HL-60/S4 treated with retinoic acid at 250 ng/mL for 4 days and 3 days (cell line): Measurements from ENCODE around the gene FARP1.

Source experiments
- in situ Hi-C: fragments of 300-500 bp; cut with MboI; formaldehyde crosslinking; loops from 2 replicates; pipeline ENCODE4 v1.7.0; 2022; ENCODE audit warnings: low sequenced_read_pairs

FARP1 gene

GRCh38 chr13:98435376-98435775 lies 292.5 kb downstream of the FARP1 start:
- in situ Hi-C loops, result no loop called here

- in situ Hi-C loops, result no loop called here
Observed at GRCh38 chr13:98436233-98436910, 293.5 kb downstream of the FARP1 start.

GRCh38 chr13:98438246-98439125 lies 295.6 kb downstream of the FARP1 start:
- in situ Hi-C loops, result no loop called here

DNA sequence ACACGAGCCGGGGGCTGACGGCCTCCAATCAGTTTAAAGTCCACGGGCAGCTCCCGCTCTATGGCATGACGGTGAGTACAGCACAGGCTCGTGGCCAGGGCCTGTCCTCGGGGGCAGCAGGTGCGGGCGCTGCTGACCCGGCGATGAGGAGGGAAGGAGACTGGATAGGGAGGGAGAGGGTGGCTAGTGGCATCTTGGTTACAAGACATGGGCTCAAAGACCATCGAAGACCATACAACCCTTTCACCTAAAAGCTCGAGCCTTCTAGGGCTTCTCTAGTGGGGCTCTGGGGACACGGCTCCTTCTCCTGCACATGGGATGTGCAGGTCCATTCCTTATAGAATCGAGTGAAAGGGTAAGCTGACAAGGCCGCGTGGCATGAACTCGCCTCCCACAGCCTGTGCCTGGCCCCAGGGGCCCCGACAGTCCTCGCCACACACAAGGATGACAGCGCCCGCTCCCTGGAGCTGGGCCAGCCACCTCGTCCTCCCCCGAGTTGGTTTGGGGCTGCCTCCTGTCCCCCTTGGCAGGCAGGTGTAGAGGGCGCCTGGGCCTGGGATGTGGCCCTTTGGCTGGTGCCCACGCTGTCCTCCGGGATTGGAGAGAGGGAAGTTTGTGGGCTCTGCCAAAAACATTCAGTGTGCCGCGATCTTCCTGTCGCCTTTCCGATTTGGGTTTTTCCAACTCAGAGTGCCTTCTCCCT lies 296.4 kb downstream of the FARP1 start:
- in situ Hi-C loops, result no loop called here

- in situ Hi-C loops, result no loop called here
Observed at GRCh38 chr13:98439896-98440295, 297.0 kb downstream of the FARP1 start.

DNA sequence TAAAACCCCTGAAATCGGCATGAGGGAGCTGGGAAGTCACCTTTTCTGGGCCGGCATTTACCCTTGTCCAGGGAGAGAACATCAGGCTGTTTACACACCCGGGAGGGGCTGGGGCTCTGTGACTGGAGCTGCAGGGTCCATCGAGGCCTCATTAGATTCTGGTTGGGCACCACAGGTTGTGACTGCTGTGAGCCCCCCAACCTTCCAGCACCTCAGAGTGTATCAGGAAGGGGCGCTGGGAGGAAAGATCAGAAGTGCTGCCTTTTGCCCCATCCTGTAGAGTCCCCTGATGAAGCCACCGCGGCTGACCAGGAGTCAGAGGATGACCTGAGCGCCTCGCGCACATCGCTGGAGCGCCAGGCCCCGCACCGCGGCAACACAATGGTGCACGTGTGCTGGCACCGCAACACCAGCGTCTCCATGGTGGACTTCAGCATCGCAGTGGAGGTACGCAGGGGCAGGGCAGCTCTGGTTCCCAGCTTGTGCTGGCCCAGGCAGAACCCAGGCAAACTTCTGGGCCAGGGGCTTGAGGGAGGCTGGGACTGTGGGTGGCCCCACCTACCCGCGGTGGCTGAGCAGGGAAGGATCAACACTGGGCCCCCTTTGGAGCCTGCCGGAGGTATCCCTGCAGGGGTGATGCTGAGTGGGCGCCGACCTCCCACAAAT lies 297.6 kb downstream of the FARP1 start:
- in situ Hi-C loops, result no loop called here

- in situ Hi-C loops, result no loop called here
Observed at GRCh38 chr13:98441056-98441676, 298.3 kb downstream of the FARP1 start.

DNA sequence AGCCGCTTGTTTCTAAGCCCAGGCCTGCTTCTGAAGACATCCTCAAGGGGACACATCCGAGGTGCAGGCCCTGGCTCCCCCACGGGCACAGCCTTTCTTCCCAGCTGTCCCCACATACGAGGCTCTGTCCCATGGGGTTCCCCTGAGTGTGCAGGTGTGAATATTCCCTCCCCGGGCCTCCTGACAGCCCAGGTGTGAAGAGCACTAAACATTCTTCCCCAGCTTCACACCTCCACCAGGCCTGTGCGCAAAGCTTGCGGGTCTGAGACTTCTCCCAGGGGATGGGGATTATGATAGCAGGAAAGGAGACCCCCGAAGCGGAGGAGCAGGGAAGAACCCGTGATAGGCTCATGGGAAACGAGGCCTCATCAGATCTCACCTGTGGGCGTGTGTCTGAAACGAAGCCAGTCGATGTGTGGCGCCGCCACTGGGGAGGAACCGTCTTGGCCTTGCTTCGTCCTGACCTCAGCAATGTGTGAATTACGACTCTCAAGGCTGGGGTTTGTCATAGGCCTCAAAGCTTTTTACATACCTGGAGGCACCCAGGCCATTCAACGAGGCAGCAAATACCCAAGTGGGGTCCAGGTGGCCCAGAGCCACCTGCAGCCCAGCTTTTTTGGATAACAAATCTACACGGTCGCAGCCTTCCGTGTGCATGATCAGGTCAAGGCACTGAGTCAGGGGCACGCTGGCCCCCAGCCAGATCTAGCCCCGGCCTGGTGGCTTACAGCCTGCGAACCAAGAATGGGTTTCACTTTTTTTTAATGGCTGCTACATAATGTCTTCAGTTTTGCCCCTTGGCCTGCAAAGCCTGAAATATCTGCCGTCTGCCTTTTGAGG lies 299.7 kb downstream of the FARP1 start:
- in situ Hi-C loops, result no loop called here

GRCh38 chr13:98443329-98443728 lies 300.4 kb downstream of the FARP1 start:
- in situ Hi-C loops, result no loop called here

DNA sequence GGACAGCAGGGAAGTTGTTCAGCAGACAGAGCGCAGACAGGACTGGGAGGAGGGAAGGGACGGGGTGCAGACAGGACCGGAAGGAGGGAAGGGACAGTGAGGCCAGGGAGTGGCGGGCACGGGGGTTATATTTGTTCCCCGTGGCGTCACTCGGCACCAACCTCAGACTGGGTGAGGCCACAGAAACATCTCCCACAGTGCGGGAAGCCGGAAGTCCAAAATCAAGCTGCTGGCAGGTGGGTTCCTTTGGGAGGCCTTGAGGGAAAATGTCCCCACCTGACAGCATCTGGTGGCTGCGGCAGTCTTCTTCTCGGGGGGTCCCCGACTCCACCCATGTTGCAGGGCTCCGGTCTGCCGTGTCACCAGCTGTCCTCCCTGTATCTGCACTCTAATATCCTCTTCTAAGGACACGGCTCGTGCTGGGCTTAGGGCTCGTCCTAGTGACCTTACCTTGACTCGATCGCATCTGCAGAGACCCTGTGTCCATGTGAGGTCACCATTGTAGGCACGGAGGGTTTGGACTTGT lies 301.0 kb downstream of the FARP1 start:
- in situ Hi-C loops, result no loop called here

DNA sequence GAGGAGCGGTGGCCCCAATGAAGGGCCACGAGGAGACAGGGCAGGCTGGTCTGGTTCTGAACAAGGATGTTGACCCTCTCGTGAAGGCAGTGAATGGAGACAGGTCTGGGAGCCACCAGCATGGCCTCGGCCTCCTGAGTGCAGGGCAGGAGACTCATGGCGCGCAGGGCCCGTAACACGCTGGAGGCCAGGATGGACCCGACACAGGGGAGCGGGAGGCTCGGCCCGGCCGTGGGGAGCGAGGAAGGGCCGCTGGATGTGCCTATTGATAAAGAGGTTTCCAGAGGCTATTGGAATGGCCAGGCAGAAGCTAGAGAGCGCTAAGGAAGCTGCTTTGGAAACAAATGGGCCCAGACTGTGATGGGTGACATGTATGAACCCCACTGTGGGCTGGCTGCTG lies 301.5 kb downstream of the FARP1 start:
- in situ Hi-C loops, result no loop called here

DNA sequence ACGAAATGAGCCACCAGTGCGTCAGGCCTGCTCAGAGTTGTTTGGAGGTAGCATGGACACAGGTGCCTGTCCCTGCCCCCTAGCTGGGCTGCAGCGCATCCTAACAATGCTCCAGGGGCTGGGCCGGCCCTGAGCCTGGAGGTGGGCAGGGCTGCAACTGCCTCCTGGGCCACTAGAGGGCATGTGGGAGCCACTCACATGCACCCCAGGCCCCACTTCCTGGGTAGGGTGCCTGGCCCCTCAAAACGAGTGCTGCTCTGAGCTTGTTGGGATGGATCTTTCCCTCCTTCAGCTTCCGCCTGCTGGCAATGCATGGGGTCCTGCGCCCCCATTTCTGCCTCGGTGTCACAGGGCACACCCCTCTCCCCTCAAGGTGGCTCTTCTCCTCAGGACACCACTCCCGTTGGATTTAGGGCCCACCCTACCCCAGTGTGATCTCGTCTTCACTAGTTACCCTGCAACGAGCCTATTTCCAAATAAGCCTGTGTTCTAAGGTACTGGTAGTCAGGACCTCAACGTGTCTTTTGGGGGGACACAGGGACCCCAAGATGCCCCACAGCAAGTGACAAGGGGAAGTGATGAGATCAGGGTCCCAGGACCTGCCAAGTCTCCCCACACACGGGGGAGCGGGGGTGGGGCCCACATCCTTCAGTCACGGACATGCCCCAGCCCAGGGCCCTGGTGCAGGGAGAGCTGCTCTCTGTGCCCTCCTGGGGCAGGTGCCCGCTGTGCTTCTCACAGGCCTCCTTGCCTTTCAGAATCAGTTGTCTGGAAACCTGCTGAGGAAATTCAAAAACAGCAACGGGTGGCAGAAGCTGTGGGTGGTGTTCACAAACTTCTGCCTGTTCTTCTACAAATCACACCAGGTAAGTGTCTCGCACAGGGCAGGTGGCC lies 302.7 kb downstream of the FARP1 start:
- in situ Hi-C loops, result no loop called here

DNA sequence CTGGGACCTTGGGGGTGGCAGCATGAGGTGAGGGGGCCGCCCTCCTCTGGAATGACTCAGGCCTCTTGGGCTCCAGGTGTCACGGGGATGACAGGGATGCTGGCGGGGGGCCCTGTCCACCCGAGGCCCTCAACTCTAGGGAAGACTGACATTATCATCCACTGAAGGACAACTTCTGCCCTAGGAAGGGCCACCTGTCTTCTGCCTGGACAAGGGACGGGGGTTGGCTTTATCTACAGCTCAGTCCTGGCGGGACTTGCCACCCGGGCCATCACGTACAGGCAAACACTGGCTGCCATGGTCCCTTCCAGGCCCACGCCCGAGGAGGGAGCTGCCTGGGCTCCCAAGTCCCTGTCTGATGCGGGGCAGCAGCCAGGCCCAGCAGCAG lies 303.3 kb downstream of the FARP1 start:
- in situ Hi-C loops, result no loop called here

GRCh38 chr13:98447130-98447529 lies 304.2 kb downstream of the FARP1 start:
- in situ Hi-C loops, result no loop called here

- in situ Hi-C loops, result no loop called here
Observed at GRCh38 chr13:98447881-98448641, 305.2 kb downstream of the FARP1 start.

DNA sequence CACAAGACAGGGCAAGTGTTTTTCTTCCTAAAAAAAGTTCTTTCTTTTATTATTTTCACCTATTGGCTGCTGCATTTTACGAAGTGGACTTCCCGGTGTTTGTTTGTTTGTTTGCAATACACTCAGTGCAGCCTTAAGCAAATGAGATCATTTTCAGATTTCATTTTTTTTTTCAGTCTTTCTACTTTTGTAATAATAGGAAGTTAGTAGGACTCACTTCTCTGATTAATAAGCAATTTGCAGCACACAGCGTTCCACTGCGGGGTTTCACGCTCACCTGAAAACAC lies 305.7 kb downstream of the FARP1 start:
- in situ Hi-C loops, result no loop called here

- in situ Hi-C loops, result no loop called here
Observed at GRCh38 chr13:98449273-98449672, 306.4 kb downstream of the FARP1 start.

GRCh38 chr13:98450026-98450425 lies 307.1 kb downstream of the FARP1 start:
- in situ Hi-C loops, result no loop called here
